B cell (primary cell): ENCODE measurements around the gene SYT11. TPM values are rescaled to one million over a fixed set of nuclear protein-coding genes. Genes with fewer than 3 reads are reported as not detected.
"Not testable (repeated sequence)": the region's sequence is repeated elsewhere in the genome, so short reads cannot be mapped to it uniquely, and the experiment has no call there.

Experiments
- ATAC-seq: fragments of 200-7000 bp; cut with Tn5 transposase; one replicate; pipeline ENCODE4 v1.10.0; 2021; ENCODE audit warnings: low read depth, mild to moderate bottlenecking, moderate number of reproducible peaks, moderate library complexity
- CTCF ChIA-PET: fragments of 350-600 bp; sonication (Branson Sonifier 250); formaldehyde crosslinking; loops from one replicate; lab custom pipeline; 2021; ENCODE audit warnings: antibody characterized with exemption, inconsistent platforms; lab: Charles Lee
- POLR2A ChIA-PET: fragments of 350-600 bp; sonication (Branson Sonifier 250); formaldehyde crosslinking; loops from one replicate; lab custom pipeline; 2021; ENCODE audit warnings: antibody characterized with exemption; lab: Charles Lee
- DNase-seq: peaks from one replicate; pipeline ENCODE4 v3.0.0; 2013
- H2AFZ ChIP-seq: 2 replicates; pipeline ENCODE4 v1.6.1; 2012; ENCODE audit warnings: mild to moderate bottlenecking, low read depth, low read length; ENCODE audit not compliant: insufficient read depth, poor library complexity, severe bottlenecking
- H3K27ac ChIP-seq, 2 donors: 1 replicate in 1 of 2; 2 replicates in 1 of 2; pipeline ENCODE4 v1.5.1; 2012 to 2013; ENCODE audit warnings: low read length in 2 of 2, mild to moderate bottlenecking in 2 of 2, moderate library complexity in 1 of 2
- H3K27me3 ChIP-seq, 4 experiments: fragments of 200-600 bp in 1 of 4; sonication (generic) in 1 of 4; replicated peaks in 1 of 4; 1 replicate in 2 of 4; 2 replicates in 2 of 4; pipeline versions ENCODE4 v1.6.1 to v1.7.0; 2013 to 2016; ENCODE audit warnings: low read length in 3 of 4, mild to moderate bottlenecking in 2 of 4, mixed read lengths in 1 of 4, moderate library complexity in 1 of 4; ENCODE audit not compliant: insufficient read depth in 4 of 4, control insufficient read depth in 3 of 4; ENCODE audit errors: control extremely low read depth in 1 of 4
- H3K36me3 ChIP-seq, 2 experiments: replicated peaks in 1 of 2; 1 replicate in 1 of 2; 2 replicates in 1 of 2; pipeline versions ENCODE4 v1.6.1 to v1.7.1; 2013; ENCODE audit warnings: low read length in 1 of 2; ENCODE audit not compliant: insufficient read depth in 2 of 2, control insufficient read depth in 1 of 2; ENCODE audit errors: control extremely low read depth in 1 of 2, extremely low read depth in 1 of 2
- H3K4me1 ChIP-seq, 2 donors: fragments of 200-600 bp in 1 of 2; sonication (generic) in 1 of 2; 1 replicate in 1 of 2; 2 replicates in 1 of 2; pipeline versions ENCODE4 v1.5.1 to v1.6.1; 2013 to 2017; ENCODE audit warnings: low read length in 2 of 2; ENCODE audit not compliant: control insufficient read depth in 2 of 2, insufficient read depth in 2 of 2
- H3K4me2 ChIP-seq: replicated peaks from 2 replicates; pipeline ENCODE3; 2012; ENCODE audit warnings: mild to moderate bottlenecking, low read depth, low read length; ENCODE audit not compliant: poor library complexity, severe bottlenecking
- H3K4me3 ChIP-seq, 5 experiments: fragments of 200-600 bp in 1 of 5; sonication (generic) in 1 of 5; 1 replicate in 3 of 5; 2 replicates in 2 of 5; pipeline versions ENCODE4 v1.5.1 to v1.7.0; 2011 to 2016; ENCODE audit warnings: low read length in 4 of 5, mild to moderate bottlenecking in 4 of 5, low read depth in 2 of 5, control low read depth in 1 of 5, moderate library complexity in 1 of 5; ENCODE audit not compliant: insufficient read depth in 1 of 5; ENCODE audit errors: control extremely low read depth in 1 of 5, extremely low read depth in 1 of 5
- H3K79me2 ChIP-seq: fragments of 200-600 bp; sonication (generic); one replicate; pipeline ENCODE4 v1.6.0; 2016; ENCODE audit warnings: low read length; ENCODE audit not compliant: control insufficient read depth, insufficient read depth
- H3K9ac ChIP-seq: fragments of 200-600 bp; sonication (generic); 2 replicates; pipeline ENCODE4 v1.6.1; 2017; ENCODE audit warnings: mild to moderate bottlenecking, low read length, moderate library complexity
- H3K9me3 ChIP-seq, 3 donors: one replicate each; pipeline versions ENCODE4 v1.6.1 to v1.7.1; 2013; ENCODE audit warnings: low read length in 2 of 3; ENCODE audit not compliant: control insufficient read depth in 2 of 3, insufficient read depth in 1 of 3; ENCODE audit errors: control extremely low read depth in 1 of 3
- H4K20me1 ChIP-seq: 2 replicates; pipeline ENCODE4 v1.6.0; 2012; ENCODE audit warnings: mild to moderate bottlenecking, low read length; ENCODE audit not compliant: insufficient read depth, control insufficient read depth, poor library complexity, severe bottlenecking
- H3K27ac Mint-ChIP-seq: one replicate; pipeline ENCODE4 v1.8.0; 2021; ENCODE audit warnings: mixed read lengths
- H3K27me3 Mint-ChIP-seq: one replicate; pipeline ENCODE4 v1.8.0; 2021; ENCODE audit warnings: mixed read lengths
- H3K4me1 Mint-ChIP-seq: one replicate; pipeline ENCODE4 v1.8.0; 2021; ENCODE audit warnings: mixed read lengths
- H3K4me3 Mint-ChIP-seq: one replicate; pipeline ENCODE4 v1.8.0; 2021; ENCODE audit warnings: mixed read lengths
- H3K9me3 Mint-ChIP-seq: one replicate; pipeline ENCODE4 v1.8.0; 2022; ENCODE audit warnings: mixed read lengths; ENCODE audit not compliant: insufficient read depth
- CTCF ChIP-seq: fragments of 200-600 bp; IDR thresholded peaks from one replicate; pipeline ENCODE4 v1.8.0; 2022; ENCODE audit warnings: antibody characterized with exemption, mild to moderate bottlenecking
- EZH2 ChIP-seq: IDR thresholded peaks from 2 replicates; pipeline ENCODE4 v1.6.1; 2012; ENCODE audit warnings: borderline replicate concordance, low read depth, mild to moderate bottlenecking, moderate library complexity, low read length; ENCODE audit not compliant: insufficient read depth, poor library complexity, severe bottlenecking
- WGBS: methylation state at CpG from one replicate; pipeline ENCODE4 v1.1.5; 2013; ENCODE audit warnings: missing lambda C conversion rate; ENCODE audit not compliant: insufficient coverage; 5-methylcytosine and 5-hydroxymethylcytosine counted together
- intact Hi-C: fragments of 100-400 bp; cut with micrococcal nuclease; formaldehyde crosslinking; loops from one replicate; pipeline ENCODE4 v1.10.0; 2022
- polyA plus RNA-seq: library from polyadenylated mRNA; depleted of rRNA; stranded (reverse); fragments of >200 nt; gene quantifications from 2 replicates; pipeline ENCODE4 v1.2.3, GENCODE V29; 2012
- total RNA-seq, 2 donors: library from RNA; stranded (reverse); fragments of 120-200 nt in 1 of 2; gene quantifications; 1 replicate in 1 of 2; 2 replicates in 1 of 2; pipeline versions ENCODE4 v1.2.3 to v1.2.4, GENCODE V29; 2013 to 2022

Gene SYT11
- total and polyA plus RNA-seq, 2 donors (not counting 1 experiment from before 2014, with no cell fraction given), result 1.8 to 6.6 TPM

- Histone ChIP-seq H4K20me1 (no peaks in the 10 kb centered on the region), H3K9ac (no peak overlapping the region), H3K4me1 (no peaks in the 10 kb centered on the region), H2AFZ (no peak overlapping the region), H3K4me2 (no peak overlapping the region), H3K79me2 (no peaks in the 10 kb centered on the region), H3K27me3 (no peaks in the 10 kb centered on the region), H3K27ac (no peak overlapping the region), H3K36me3 (peaks cover 0 to 4% of the 10 kb centered on the region in 2 experiments), H3K4me3 (no peak overlapping the region), H3K9me3 (no peaks in the 10 kb centered on the region)
- Mint-ChIP-seq H3K4me3 (no peak overlapping the region), H3K9me3 (no peaks in the 10 kb centered on the region), H3K4me1 (no peaks in the 10 kb centered on the region), H3K27ac (no peak overlapping the region), H3K27me3 (no peaks in the 10 kb centered on the region)
- POLR2A ChIA-PET, result interaction anchor here (0.6 to 0.7 kb wide), 3 partner anchors 28 to 51 kb away, joined by 4 to 5 read pairs (median 5); no protein-coding TSS in a partner anchor
- TF ChIP-seq EZH2 (no peak), CTCF (no peak)
- 80% methylated on average over 7 of the region's 10 CpGs for WGBS
- intact Hi-C loops, result no loop called here
- CTCF ChIA-PET, result interaction anchor here (0.7 kb wide), 2 partner anchors 31 to 199 kb away, joined by 3 to 4 read pairs; no protein-coding TSS in a partner anchor
- ATAC-seq (no peak), DNase-seq (no peak)
These were observed 34.2 kb downstream of the SYT11 start for GRCh38 chr1:155893389-155894142.

GRCh38 chr1:155895617-155896016 is 36.2 kb downstream of the SYT11 start:
- CTCF ChIA-PET, result interaction anchor here (0.6 to 0.7 kb wide), 3 partner anchors 22 to 217 kb away, joined by 3 read pairs; no protein-coding TSS in a partner anchor
- H3K27me3 Mint-ChIP-seq, H3K9me3 Mint-ChIP-seq, H4K20me1 ChIP-seq, H3K4me2 ChIP-seq, H3K27me3 ChIP-seq, POLR2A ChIA-PET, intact Hi-C loops, H3K9me3 ChIP-seq, H3K9ac ChIP-seq, H3K4me1 Mint-ChIP-seq, H3K27ac ChIP-seq, H2AFZ ChIP-seq, ATAC-seq, H3K4me1 ChIP-seq, H3K4me3 Mint-ChIP-seq, H3K4me3 ChIP-seq, H3K79me2 ChIP-seq, H3K27ac Mint-ChIP-seq, DNase-seq: not testable (repeated sequence)
- WGBS, result 100% methylated on average over 3 of the region's 6 CpGs
- H3K36me3 ChIP-seq, result peaks cover 5 to 24% of the 10 kb centered on the region in 2 experiments

GRCh38 chr1:155896476-155896875 is 37.1 kb downstream of the SYT11 start:
- H3K4me1 Mint-ChIP-seq, intact Hi-C loops, H3K4me1 ChIP-seq, H4K20me1 ChIP-seq, H2AFZ ChIP-seq, CTCF ChIA-PET, POLR2A ChIA-PET, DNase-seq, ATAC-seq, H3K27me3 ChIP-seq, H3K4me3 ChIP-seq, H3K27ac Mint-ChIP-seq, H3K4me2 ChIP-seq, H3K27me3 Mint-ChIP-seq, H3K79me2 ChIP-seq, H3K4me3 Mint-ChIP-seq, H3K9me3 Mint-ChIP-seq, H3K9me3 ChIP-seq, H3K27ac ChIP-seq, H3K9ac ChIP-seq: not testable (repeated sequence)
- H3K36me3 ChIP-seq, result peaks cover 5 to 32% of the 10 kb centered on the region in 2 experiments
- WGBS, result 100% methylated on average over 8 of the region's 8 CpGs
